ENCODE data around the gene RIC3.

Gene RIC3

DNA sequence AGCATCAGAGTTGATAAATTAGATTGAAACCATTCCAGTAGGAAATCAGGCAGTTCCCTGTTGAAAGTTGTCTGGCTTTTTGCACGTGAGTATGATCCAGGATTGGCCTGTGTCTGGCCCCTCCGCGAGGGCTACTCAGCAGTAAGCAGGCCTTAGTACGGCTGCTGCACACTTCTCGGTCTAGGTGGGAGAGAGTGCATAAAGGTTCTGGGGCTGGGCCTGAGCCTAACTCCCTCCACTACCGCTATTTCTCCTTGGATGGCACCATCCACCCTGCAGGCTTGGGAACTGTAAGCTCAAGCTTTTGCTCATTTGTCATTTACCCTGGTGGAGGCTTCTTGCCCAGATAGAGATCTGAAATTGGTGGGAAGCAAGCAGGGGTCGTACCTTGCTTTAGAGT is 65.9 kb downstream of the RIC3 start:
- no peak for DNase-seq (ENCODE audit: low read depth)

DNA sequence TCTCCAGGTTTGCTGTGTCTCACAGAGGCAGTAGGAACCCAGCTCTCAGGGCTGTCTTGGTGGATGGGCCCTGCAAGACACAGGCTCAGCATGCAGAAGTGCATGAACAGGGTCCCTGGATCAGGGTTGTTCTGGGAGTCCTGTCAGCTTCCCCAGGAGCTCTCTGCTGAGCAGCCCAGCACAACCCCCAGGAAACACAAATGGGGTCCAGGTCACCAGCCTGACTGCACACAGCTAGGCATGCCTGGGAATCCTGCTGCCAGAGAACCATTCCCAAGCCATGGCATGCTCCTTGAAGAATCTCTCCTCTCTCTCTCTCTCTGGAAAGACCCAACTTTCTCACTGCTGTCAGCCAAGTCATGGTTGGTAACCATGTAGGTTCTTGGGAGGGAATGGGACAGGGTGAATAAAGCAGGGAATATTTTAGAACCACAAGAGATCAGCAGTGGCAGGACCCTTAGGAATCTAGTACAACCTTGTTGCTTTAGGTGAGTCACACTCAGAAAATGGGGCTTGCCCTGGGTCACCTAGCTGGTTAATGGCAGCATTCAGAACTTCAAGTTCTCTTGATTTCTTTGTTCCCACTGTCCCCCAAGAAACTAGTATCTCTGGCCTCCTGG is 66.4 kb downstream of the RIC3 start:
- no peak for DNase-seq (ENCODE audit: low read depth)

DNA sequence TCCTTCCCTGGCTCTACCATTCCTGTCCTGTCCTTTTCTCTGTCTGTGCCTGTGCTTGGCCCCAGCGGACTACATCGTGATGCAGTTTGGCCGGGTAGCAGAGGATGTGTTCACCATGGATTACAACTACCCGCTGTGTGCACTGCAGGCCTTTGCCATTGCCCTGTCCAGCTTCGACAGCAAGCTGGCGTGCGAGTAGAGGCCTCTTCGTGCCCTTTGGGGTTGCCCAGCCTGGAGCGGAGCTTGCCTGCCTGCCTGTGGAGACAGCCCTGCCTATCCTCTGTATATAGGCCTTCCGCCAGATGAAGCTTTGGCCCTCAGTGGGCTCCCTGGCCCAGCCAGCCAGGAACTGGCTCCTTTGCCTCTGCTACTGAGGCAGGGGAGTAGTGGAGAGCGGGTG is 67.4 kb downstream of the RIC3 start:
- no peak for DNase-seq (ENCODE audit: low read depth)

DNA sequence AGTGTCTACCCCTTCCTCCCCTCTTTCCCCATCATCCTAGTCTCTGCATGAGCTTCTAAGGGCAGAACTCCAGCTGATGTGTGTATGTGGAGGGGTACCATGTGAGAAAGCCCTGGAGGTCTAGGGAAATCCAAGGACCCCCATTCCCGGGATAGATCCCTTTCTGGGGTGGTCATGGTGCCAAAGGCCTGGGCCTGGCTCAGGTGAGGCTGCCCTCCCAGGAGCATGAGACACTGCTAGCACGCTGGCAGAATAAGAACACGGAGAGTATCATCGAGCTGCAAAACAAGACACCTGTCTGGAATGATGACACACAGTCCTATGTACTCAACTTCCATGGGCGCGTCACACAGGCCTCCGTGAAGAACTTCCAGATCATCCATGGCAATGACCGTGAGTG is 68.2 kb downstream of the RIC3 start:
- DNase-seq (ENCODE audit: low read depth): no peak

DNA sequence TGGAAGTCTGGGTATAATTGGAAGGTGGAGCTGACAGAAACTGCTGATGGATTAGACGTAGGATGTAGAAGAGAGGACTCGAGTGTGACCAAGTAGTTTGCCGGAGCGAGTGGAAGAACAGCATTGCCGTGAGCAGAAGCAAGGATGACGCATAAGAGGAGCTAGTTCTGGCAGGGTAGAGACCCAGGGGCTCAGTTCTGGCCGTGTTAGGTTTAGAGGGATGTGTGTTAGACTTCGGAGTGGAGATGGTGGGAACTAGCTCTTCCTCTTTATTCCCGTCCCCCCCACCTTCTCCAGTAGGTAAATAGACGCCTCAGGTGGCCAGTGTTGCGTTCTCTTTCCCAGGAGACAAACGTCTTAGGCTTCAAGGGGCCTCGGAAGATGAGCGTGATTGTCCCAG is 68.7 kb downstream of the RIC3 start:
- no peak for DNase-seq (ENCODE audit: low read depth)

DNA sequence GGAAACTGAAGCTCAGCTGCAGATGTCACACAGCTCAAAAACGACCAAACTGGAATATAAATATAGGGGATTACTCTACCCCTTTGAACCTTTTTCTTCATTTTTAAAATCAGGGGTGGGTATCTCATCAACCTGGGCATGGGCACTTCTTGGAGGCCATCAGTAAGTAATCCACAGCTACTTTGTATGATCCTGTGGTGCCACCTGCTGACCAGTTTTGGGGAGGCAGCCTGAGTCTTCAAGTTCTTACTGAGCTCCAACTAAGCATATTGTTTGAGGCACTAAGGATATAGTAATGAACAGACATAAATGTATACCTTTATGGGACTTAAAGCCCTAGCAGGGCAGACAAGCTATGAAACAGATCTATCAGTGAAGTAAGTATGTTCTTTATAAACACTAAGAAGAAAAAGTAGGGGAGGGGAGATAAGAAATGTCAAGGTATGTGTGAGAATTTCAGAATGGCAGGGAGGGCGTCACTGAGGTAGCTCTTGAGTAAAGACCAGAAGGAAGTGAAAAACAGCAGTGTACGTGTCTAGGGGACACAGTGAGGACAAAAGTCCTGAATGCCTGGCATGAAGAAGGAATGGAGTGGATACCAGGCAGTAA is 69.4 kb downstream of the RIC3 start:
- DNase-seq (ENCODE audit: low read depth): peak; percentile 53

DNA sequence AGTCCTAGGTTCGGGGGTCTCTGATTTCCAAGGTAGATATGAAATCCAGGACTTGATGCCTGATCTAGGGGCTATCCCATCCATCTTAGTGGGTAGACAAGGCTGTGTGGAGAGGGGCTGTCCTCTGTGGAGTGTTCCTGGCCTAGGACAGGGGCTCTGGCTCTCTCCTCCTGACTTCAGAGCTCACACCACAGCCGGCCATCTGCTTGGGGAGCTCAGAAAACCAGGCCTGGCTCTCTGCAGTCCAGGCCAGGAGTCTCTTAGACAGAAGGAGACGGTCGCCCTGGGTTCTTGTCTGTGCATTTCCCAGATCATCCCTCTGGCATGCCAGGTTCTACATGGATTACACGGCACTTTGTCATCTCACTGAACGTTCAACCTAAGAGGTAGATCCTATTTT is 69.9 kb downstream of the RIC3 start:
- no peak for DNase-seq (ENCODE audit: low read depth)

DNA sequence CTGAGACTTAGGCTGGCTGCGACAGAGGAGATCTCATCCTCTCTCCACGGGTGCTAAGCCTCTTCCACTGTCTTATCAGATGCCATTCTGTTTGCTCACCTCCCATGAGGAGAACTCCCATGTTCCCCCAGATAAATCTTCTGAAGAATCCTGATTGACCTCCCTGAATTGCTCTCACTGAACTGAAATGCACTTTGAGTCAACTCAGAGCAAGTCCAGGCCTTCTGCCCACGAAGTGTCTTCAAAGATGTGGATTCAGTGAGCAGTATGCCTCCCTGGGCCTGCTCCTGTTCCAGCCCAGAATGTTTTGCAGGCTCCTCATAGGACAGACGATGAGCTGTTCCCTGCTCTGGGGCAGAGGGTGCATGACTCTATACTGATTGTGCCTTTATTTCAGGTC is 70.5 kb downstream of the RIC3 start:
- DNase-seq (ENCODE audit: low read depth): no peak

DNA sequence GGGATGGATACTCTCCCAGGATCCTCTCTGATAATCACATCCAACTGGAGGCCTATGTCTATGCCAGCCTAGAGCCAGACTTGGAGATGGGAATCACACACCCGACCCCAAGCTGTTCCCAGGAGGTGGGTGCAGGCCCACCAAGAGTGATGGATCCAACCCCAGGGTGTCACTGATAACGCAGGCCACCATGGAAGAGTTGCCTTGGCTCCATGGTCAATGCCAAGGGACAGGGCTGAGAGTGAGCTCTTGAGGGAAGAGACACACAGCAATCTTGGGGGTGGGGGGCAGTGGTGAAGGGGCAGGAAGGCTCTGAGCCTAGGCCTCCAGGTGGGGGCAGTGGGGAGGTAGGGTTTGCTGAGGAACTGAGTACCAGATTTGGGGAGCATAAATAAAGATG is 70.9 kb downstream of the RIC3 start:
- no peak for DNase-seq (ENCODE audit: low read depth)

DNA sequence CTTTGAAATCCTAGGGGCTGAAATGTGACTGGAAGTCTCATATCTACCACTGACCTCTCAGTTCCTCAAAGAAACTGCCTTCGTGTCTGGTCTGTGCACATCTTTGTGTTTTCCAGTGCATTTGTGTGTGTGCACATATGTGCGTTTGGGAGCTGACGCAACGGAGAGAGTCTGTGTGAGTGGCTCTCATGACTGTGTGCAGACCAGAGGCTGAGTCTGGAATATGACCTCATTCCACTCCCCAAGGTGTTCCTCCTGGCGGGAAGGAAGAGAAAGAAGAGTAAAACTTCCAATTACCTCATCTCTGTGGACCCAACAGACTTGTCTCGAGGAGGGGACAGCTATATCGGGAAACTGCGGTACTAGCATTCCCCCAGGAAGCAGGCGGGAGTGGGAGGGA is 71.4 kb downstream of the RIC3 start:
- no peak for DNase-seq (ENCODE audit: low read depth)

DNA sequence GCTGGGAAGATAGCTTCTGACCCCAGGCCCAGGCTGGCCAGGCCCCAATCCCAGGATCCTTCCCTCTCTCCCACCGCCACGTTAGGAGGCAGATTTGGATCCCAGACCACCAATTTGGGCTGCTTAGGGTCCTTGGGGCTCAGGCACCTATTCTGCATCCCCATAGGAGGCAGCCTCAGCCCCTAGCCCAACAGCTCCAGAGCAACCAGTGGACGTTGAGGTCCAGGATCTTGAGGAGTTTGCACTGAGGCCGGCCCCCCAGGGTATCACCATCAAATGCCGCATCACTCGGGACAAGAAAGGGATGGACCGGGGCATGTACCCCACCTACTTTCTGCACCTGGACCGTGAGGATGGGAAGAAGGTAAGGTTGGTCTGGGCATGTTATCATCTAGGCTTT is 71.8 kb downstream of the RIC3 start:
- DNase-seq (ENCODE audit: low read depth): no peak

DNA sequence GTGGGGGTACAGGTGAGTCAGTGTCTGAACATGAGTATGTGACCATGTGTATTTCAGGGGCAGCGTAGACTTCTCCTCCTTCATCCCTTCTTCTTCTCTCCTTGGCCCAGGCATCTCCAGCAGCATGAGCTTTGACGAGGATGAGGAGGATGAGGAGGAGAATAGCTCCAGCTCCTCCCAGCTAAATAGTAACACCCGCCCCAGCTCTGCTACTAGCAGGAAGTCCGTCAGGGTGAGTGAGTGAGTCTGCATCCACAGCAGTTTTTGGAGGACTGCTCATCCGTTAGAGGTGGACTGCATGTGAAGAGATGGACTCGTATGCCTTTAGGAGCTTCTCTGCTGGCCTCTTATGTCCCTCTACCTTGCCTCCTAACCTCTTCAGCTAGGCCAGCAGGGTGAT is 72.2 kb downstream of the RIC3 start:
- no peak for DNase-seq (ENCODE audit: low read depth)

DNA sequence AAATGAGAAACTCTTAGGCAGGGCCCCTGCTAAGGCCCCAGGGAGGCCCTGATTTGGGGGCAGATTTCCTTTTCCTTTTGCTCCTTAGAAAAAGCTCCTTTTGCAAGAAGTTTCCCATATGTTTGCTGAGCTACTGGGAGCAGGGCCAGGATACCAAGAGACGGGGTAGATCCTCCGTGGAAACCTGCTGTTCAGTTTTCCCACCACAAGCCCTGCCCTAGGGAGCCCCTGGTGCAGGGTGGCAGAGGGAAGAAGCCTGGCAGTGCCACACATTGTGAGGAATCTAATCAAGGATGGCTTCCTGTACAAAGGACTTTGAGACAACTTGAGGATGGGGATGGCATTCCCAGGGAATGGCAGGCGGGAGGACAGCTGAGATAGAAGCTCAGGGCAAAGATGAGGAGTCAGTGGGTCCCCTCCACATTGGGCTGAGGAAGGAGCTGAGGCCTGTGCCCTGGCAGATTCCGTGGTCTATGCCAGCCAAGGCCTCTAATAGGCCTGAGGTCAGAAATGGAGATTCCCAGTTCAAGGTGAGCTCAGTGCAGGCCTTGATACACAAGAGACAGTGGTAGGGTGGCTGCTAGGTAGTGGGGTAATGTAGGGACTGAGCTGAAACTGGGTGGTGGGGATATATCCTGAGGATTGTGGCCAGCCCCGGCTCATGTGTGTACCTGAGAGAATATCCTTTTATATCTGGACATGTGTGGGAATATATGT is 72.9 kb downstream of the RIC3 start:
- DNase-seq (ENCODE audit: low read depth): no peak

DNA sequence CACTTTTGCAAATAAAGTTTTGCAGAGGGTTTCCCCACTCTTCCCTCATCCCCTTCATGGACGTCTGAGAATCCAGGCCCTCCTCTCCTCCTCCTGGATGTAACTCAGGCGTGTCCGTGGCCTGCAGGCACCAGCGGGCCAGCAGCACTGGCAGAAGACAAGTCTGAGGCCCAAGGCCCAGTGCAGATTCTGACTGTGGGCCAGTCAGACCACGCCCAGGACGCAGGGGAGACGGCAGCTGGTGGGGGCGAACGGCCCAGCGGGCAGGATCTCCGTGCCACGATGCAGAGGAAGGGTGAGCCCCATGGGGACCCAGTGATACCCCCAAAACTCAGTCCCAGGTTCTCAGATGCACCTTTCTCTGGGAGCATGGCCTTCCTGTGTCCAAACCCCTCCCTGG is 73.5 kb downstream of the RIC3 start:
- no peak for DNase-seq (ENCODE audit: low read depth)

DNA sequence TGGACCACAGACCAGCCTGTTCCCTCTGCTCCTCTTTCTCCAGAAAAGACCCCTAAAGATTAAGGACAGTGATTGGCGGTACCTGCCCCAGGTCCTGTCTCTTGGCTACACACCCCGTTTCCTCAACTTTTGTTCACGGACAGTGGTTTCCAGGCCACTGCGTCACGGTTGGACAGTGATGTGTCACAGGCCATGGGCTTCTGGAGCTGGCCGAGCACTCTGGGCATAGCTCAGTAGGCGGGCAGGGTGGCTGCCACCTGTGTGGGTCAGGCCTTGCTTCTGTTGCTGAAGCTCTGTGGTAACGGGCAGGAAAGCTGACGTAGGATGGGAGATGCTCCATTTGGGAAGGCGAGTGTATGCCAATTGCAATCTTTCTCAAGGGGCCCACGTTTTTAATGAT is 74.2 kb downstream of the RIC3 start:
- DNase-seq (ENCODE audit: low read depth): no peak

DNA sequence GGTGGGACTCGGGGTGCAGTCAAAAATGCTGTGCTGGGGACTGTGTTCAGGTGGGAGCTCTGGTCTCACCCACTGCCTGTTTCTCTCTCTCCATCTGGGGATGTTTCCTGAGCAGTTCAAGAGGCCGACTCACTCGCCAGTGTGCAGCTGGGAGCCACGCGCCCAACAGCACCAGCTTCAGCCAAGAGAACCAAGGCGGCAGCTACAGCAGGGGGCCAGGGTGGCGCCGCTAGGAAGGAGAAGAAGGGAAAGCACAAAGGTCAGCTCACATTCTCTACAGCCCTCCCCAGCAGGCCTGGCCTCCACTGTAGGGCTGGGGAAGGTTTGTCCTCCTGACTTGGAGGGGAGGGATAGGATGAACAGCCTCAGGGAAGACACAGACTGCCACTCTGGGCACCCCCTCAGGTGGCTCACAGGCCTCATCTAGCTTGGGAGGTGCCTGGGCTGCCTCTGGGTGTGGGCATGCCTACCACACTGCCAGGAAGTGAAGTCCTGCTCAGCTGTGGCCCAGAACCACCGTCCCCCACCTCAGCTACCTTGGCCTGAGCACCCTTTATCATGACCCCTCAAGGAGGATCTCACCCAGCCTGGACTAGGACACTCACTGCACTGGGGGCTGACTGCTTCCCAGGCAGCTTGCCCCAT is 74.8 kb downstream of the RIC3 start:
- no peak for DNase-seq (ENCODE audit: low read depth)

DNA sequence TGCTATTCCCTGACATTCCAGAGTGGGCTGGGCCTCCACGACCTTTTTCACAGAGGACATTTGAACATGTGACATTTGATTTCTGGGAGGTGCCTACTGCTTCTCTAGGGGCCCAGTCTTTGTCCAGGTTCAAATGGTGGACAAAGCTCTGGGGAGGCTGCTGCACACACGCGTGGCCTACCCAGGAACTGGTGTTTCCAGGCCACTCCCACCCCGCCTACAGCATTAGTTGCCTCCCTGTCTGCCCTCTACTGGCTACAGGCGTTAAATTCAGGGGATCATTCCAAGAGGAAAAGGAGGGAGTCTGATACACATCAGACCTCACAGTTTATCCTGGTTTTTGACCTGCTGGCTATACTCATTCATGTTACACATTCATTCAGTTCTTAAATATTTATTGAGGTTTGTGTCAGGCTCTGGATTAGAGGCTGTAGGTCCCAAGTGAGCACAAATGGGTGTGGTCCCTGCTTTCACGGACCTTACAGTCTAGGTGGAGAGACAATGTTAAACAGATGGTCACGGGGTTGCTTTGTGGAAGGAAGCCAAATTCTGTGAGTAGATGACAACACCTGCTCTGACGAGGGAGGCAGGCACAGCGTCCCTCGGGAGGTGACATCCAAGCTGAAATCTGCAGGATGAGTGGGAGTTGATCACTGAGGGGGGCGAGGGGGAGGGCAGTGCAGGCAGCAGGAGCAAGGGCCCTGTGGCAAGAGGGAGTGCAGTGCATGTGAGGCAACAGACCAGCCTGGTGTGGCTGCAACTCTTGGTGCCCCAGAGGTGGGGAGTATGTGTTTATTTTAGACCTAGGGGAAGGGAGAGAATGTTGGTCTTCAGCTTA is 76.0 kb downstream of the RIC3 start:
- peak; percentile 22 for DNase-seq (ENCODE audit: low read depth)

DNA sequence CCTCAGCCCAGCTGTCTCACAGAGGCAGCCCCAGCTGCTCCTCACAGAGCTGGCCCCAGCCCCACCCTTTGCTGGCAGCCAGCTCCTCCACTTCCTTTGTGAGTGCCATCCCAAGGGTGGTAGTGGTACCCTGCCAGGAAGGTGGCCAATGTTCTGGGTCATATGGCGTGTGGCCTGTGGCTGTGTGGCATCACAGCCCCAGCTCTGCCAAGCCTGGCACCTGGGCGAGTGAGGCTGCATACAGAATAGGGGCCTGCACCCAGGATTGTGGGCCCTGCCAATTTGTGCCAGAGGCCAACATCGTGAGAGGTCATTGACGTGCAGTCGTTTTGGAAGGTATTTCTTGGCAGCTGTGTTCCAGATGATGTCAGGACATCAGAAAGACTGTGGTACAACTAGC is 77.1 kb downstream of the RIC3 start:
- DNase-seq (ENCODE audit: low read depth): no peak

DNA sequence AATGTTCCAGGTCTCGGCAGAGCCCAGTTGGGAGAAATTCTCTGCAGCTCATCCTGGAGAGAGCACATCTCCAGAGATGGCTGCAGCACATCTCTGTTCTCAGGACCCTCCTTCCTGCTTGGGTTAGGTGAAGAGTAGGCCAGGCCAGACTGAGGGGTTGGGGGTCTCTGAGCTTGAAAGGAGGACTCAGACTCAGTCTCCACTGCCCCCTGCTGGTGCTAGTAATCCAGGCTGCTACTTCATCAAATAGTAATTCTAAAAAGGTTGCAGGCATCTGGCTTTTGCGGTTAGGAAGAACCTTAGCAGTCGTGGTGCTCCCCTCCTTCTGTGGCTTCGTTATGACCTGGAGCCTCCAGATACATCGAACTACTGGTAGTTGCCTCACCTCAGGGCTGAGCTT is 78.1 kb downstream of the RIC3 start:
- no peak for DNase-seq (ENCODE audit: low read depth)

DNA sequence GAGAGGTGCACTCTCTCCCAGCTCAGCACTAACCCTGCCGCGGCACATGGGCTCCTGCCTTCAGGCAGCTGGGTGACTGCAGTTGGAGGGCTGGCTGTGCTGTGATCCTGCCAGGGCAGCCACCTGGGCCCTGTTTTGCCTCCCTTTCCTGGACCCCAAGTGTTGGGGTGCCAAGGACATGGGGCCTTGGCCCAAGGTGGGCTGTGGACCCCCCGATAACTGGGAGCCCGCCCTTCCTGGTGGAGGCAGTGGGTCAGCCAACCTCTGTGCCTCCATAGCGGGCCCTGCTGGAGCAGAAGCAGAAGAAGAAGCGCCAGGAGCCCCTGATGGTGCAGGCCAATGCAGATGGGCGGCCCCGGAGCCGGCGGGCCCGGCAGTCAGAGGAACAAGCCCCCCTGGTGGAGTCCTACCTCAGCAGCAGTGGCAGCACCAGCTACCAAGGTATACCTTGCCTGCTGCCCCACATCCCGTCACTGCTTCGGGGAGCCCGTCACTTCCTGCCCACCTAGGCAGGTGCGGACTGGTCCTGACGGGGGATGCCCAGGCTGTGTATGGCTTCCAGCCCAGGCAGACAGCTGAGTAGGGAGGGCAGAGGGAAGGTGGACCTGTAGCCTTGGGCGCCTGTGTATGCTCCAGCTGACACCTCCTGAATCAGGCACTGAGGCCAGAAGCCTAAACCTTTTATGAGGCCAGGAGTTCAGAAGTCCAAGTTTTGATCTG is 78.9 kb downstream of the RIC3 start:
- no peak for DNase-seq (ENCODE audit: low read depth)

DNA sequence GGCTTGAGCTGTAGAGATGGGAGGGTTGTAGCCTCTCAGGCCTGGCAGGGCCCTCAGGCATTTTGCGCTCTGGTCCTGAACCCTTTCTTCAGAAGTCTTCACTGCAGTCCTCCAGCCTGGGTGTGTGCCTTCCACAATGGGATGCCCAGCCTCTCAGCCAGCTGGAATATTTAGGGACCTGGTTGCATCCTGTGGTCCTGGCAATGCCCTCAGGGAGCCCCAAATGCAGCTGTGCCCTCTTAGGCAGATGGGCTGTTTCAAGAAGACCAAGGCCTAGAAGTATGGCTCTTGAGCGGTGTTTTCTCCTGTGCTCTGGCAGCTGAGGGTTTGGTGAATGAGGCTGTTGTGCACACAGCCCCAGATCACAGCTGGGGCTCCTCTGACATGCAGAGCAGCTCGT is 81.1 kb downstream of the RIC3 start:
- no peak for DNase-seq (ENCODE audit: low read depth)

DNA sequence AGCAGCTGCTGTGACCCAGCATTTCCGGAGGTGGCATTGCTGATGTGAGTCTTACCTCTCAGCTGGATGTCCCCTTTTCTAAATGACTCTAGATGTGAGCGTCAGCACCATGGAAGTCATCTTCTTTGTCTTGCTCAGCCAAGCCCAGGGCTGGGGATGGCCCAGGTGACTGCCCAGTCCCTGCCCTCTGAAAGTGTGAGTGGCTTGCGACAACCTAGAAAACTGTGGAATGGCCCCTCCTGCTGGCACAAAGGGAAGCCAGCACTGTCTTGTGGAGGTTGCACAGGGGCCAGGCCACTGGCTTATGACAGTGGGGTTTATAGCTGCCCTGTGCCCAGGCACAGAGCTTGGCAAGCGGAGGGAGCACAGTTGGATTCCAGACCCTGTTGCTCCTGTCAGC is 81.6 kb downstream of the RIC3 start:
- no peak for DNase-seq (ENCODE audit: low read depth)

All from stimulated activated CD8-positive, alpha-beta memory T cell treated with anti-CD3 and anti-CD28 coated beads, Interleukin-7, amount 100 ng/mL, for 24 hours (primary cell).